Skeletal muscle cell (primary cell): Measurements from ENCODE around the gene CCDC150.

Source experiments
- DNase-seq: peaks from one replicate; pipeline ENCODE4 v3.0.0-alpha.2; 2010; ENCODE audit warnings: low read depth
- H3K4me3 ChIP-seq: 2 replicates; pipeline ENCODE4 v1.5.1; 2011; ENCODE audit warnings: low read depth, mild to moderate bottlenecking, control low read depth, low read length, moderate library complexity

CCDC150 gene

DNA sequence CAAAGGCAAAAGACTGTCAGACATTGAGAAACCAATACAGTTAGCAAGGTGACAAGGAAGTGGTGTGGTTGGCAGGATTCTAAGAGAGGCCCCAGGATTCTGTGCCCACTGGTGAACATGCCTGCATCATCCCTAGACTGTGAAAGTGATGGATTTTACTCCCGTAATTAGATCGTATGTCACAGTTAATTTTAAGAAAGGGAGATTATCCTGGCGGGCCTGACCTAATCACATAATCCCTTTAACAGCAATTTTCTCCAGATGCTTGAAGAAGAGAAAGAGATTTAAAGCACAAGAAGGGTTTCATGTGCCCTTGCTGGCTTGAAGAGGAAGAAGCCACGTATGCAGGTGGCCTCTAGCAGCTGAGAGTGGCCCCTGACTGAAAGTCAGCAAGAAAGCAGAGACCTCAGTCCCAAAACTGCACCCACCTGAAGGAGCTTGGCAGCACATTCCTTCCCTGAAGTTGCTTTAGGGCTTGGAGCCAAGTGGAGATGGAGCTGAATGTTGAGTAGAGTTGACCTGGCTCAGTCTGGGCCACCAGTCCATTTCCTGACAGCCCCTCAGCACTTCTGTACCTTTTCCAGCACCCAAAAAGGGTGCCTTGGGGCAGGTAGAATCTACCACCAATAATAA, 110.9 kb downstream of the CCDC150 start:
- DNase-seq = no peak
- no peak overlapping the region for H3K4me3 ChIP-seq

DNA sequence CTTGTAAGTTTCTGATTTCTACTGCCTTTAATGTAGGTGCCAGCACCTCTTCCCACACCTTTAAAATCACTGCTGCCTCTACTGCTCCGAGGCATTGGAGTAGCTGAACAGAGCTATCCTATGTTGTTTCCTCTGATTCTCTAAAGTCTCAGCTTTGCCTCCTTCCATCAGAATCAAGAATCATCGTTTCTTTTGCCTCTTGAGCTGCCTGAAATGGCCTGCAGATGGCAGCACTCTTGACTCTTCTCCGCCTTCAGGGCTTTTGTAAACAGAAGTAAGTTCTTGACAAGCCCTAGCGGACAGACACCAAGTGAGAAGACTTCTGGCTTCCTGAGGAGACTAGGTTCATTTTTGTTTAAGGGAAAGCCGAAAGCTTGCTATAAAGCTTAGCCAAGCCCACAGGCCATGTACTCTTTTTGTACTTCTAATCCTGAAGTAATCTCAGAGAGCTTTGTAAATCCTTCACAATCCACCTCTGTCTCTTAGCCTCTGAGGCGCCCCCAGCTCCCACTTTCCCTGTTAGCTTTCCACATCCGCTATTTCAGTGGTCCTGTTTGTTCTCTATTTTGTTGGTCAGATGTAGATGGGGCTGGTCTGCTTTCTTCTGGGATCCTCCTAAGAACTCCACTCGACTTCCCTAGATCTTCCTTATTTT, 111.6 kb downstream of the CCDC150 start:
- H3K4me3 ChIP-seq = no peak overlapping the region

DNA sequence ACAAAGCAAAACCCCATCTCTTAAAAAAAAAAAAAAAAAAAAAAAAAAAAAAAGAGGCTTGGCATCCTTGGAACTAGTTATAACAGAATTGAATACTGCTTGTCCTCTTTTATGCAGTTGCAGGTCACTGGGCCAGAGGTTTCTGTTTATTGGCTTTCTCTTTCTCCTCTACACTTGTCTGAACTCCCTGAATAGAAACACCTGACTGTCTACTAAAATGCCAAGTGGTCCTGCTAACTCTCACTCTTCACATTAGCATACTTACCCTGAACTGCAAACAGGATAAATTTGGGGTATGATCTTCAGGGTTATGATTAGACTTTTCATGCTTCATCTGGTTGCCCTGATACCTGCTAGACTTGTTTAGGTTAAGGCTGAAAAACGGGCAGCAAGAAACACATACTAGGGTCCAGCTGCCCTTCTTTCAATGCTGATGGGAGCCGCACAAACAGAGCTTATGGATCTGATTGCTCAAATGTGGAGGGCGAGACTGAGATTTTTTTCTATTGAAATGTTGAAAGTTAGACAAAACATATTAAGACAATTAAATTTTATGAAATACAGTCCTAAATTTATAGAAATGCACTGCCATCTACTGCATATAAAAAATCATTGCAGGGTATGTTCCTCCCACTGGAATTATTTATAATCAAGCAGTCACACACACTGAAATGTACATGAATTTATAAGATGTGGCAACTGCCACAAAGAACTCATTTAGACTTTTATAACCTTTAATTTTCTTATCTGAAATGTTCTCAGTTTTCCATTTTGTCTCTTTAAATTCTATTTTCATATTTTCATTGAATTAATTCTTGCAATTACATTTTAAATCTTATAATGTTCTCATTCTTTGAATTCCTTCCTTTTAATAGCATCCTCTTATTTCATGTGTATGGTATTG, 119.2 kb downstream of the CCDC150 start:
- H3K4me3 ChIP-seq = no peak overlapping the region
- DNase-seq = peak; percentile 4

More for the DNA sequence above, 111.6 kb downstream of the CCDC150 start:
- DNase-seq = peak; percentile 28

DNA sequence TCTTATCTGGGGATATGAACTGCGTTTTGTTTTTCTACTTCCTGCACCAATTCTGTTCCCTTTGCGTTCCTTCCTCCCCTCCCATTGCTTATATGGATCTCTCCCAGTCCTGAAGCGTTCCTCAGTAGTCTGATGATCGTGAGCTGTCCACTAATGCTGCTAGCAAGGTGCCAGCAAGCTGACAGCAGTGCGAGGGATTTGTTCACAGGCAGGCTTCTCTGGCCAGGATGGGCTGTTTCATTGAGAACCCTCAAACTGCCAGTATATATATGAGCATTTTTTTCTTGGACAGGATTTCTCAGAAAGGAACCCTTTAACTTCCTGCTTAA, 119.8 kb downstream of the CCDC150 start:
- no peak overlapping the region for H3K4me3 ChIP-seq
- DNase-seq = no peak

DNA sequence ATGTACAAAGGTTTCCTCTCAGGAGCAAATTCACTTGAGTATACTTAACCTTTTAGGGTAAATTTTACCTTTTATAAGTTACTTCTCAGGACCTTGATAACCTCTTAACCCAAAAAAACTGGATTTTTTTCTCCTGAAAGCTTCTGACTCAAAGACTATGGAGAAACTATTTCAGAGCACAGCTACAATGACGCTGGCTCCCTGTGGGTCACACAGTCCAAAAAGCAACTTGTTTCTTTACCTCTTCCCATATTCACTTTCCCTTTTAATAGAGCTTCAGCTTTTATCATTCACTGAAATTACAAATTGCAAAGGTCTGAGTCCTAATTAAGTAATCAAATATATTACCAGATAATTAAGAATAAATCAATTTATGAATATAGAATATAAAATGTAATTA, 127.6 kb downstream of the CCDC150 start:
- DNase-seq = no peak
- no peak overlapping the region for H3K4me3 ChIP-seq
